Embryonic facial prominence (tissue), 1 donor: ENCODE results near the gene ERCC6L.
"Not testable (repeated sequence)": the region's sequence is repeated elsewhere in the genome, so short reads cannot be mapped to it uniquely, and the experiment has no call there.

Experiments used
- DNase-seq: peaks from one replicate; pipeline ENCODE4 v3.0.0-alpha.2; 2016; ENCODE audit errors: extremely low spot score

The ERCC6L gene

GRCh38 chrX:72253686-72254085 lies 14.9 kb upstream of the ERCC6L start:
- no peak for DNase-seq

GRCh38 chrX:72247206-72247942 lies 8.5 kb upstream of the ERCC6L start:
- DNase-seq = no peak

GRCh38 chrX:72245461-72246089 lies 6.7 kb upstream of the ERCC6L start:
- DNase-seq = no peak

- no peak for DNase-seq
Measured at GRCh38 chrX:72243472-72243871, 4.6 kb upstream of the ERCC6L start.

GRCh38 chrX:72240976-72241375 lies 2.1 kb upstream of the ERCC6L start:
- DNase-seq = no peak

GRCh38 chrX:72238183-72238582 lies 644 bp downstream of the ERCC6L start:
- DNase-seq = no peak

- no peak for DNase-seq
Measured at GRCh38 chrX:72236841-72237240, 2.0 kb downstream of the ERCC6L start.

- no peak for DNase-seq
Measured at GRCh38 chrX:72230290-72230689, 8.5 kb downstream of the ERCC6L start.

- not testable (repeated sequence) for DNase-seq
Measured at GRCh38 chrX:72220375-72220774, 18.5 kb downstream of the ERCC6L start.

- DNase-seq = no peak
Measured at GRCh38 chrX:72216973-72217372, 21.9 kb downstream of the ERCC6L start.

- DNase-seq = no peak
Measured at GRCh38 chrX:72208126-72208800, 30.6 kb downstream of the ERCC6L start.

- DNase-seq = no peak
Measured at GRCh38 chrX:72207366-72207765, 31.5 kb downstream of the ERCC6L start.

GRCh38 chrX:72205706-72206105 lies 33.1 kb downstream of the ERCC6L start:
- DNase-seq = no peak

GRCh38 chrX:72203421-72203820 lies 35.4 kb downstream of the ERCC6L start:
- DNase-seq = no peak

- no peak for DNase-seq
Measured at GRCh38 chrX:72202792-72203401, 35.9 kb downstream of the ERCC6L start.

GRCh38 chrX:72201836-72202536 lies 36.8 kb downstream of the ERCC6L start:
- no peak for DNase-seq

GRCh38 chrX:72182924-72183323 lies 55.9 kb downstream of the ERCC6L start:
- DNase-seq = no peak

- DNase-seq = peak; percentile 91
Measured at GRCh38 chrX:72181178-72182125, 57.4 kb downstream of the ERCC6L start, which contains the start of gene PIN4. Gene PIN4 (plus strand): TSS chrX:72181757. CDS start chrX:72181786, 29 bp downstream.

- DNase-seq = no peak
Measured at GRCh38 chrX:72180539-72180938, 58.3 kb downstream of the ERCC6L start.

GRCh38 chrX:72176981-72177380 lies 61.8 kb downstream of the ERCC6L start:
- no peak for DNase-seq

GRCh38 chrX:72176289-72176688 lies 62.5 kb downstream of the ERCC6L start:
- not testable (repeated sequence) for DNase-seq
